Progenitor cell of endocrine pancreas (in vitro differentiated cells): ENCODE measurements around the gene GCAT. TPM values are rescaled to one million over a fixed set of nuclear protein-coding genes. Genes with fewer than 3 reads are reported as not detected.

Experiments used
- DNase-seq: peaks from one replicate; pipeline ENCODE4 v3.0.0; 2021; ENCODE audit warnings: low spot score; ENCODE audit not compliant: unreplicated experiment
- H3K27ac Mint-ChIP-seq: 2 replicates; pipeline ENCODE4 v1.8.0; 2021; ENCODE audit warnings: mild to moderate bottlenecking, moderate library complexity, mixed read lengths
- H3K27me3 Mint-ChIP-seq: 2 replicates; pipeline ENCODE4 v1.8.0; 2021; ENCODE audit warnings: mixed read lengths
- H3K36me3 Mint-ChIP-seq: 2 replicates; pipeline ENCODE4 v1.8.0; 2022; ENCODE audit warnings: mixed read lengths; ENCODE audit not compliant: insufficient read depth
- H3K4me1 Mint-ChIP-seq: 2 replicates; pipeline ENCODE4 v1.8.0; 2021; ENCODE audit warnings: low read depth, mixed read lengths
- H3K4me3 Mint-ChIP-seq: 2 replicates; pipeline ENCODE4 v1.8.0; 2021; ENCODE audit warnings: low read depth, mild to moderate bottlenecking, moderate library complexity, mixed read lengths
- H3K9me3 Mint-ChIP-seq: 2 replicates; pipeline ENCODE4 v1.8.0; 2021; ENCODE audit warnings: low read depth, mixed read lengths
- CTCF ChIP-seq: fragments of 200-600 bp; sonication (generic); IDR thresholded peaks from one replicate; pipeline ENCODE4 v1.5.0; 2021; ENCODE audit warnings: antibody characterized with exemption, mild to moderate bottlenecking; ENCODE audit not compliant: unreplicated experiment
- total RNA-seq: library from RNA; stranded (reverse); gene quantifications from 2 replicates; pipeline ENCODE4 v1.2.1, GENCODE V29; 2021

The GCAT gene
- total RNA-seq, 1 donor from 2014 or later, result 20.2 TPM

- peaks cover 4% of the 10 kb centered on the region for H3K36me3 Mint-ChIP-seq
Observed at GRCh38 chr22:37844904-37845329, 37.2 kb downstream of the GCAT start.

GRCh38 chr22:37846433-37846832 lies 38.7 kb downstream of the GCAT start:
- Mint-ChIP-seq H3K9me3 (no peaks in the 10 kb centered on the region), H3K27ac (no peak overlapping the region), H3K36me3 (peaks cover 9% of the 10 kb centered on the region), H3K4me3 (no peak overlapping the region), H3K4me1 (peaks cover 28% of the 10 kb centered on the region), H3K27me3 (no peaks in the 10 kb centered on the region)
- TF ChIP-seq CTCF, result no peak
- no peak for DNase-seq

More at GRCh38 chr22:37844904-37845329, 37.2 kb downstream of the GCAT start:
- peak overlapping the region; percentile 79 for H3K4me3 Mint-ChIP-seq
- no peak for DNase-seq
- no peaks in the 10 kb centered on the region for H3K27me3 Mint-ChIP-seq
- peaks cover 21% of the 10 kb centered on the region for H3K4me1 Mint-ChIP-seq
- H3K27ac Mint-ChIP-seq, result peak overlapping the region; percentile 89
- H3K9me3 Mint-ChIP-seq, result no peaks in the 10 kb centered on the region
- no peak for TF ChIP-seq CTCF

GRCh38 chr22:37848587-37849088 lies 40.9 kb downstream of the GCAT start:
- DNase-seq, result no peak
- no peaks in the 10 kb centered on the region for H3K9me3 Mint-ChIP-seq
- H3K36me3 Mint-ChIP-seq, result peaks cover 14% of the 10 kb centered on the region
- no peak for TF ChIP-seq CTCF
- H3K27me3 Mint-ChIP-seq, result no peaks in the 10 kb centered on the region
- peaks cover 16% of the 10 kb centered on the region for H3K4me1 Mint-ChIP-seq
- peak overlapping the region; percentile 94 for H3K27ac Mint-ChIP-seq
- peak overlapping the region; percentile 87 for H3K4me3 Mint-ChIP-seq

GRCh38 chr22:37849089-37849751 lies 41.5 kb downstream of the GCAT start, which contains the start of gene EIF3L:
EIF3L (plus strand) TSS chr22:37849419; CDS start chr22:37849450, 31 bp downstream.
- peak within 1 kb of the TSS; percentile 87 for H3K4me3 Mint-ChIP-seq
- H3K4me1 Mint-ChIP-seq, result peaks cover 16% of the 10 kb centered on the region
- no peaks in the 10 kb centered on the region for H3K9me3 Mint-ChIP-seq
- no peaks in the 10 kb centered on the region for H3K27me3 Mint-ChIP-seq
- DNase-seq, result peak; percentile 71
- peak within 1 kb of the TSS; percentile 94 for H3K27ac Mint-ChIP-seq
- no peak for TF ChIP-seq CTCF
- H3K36me3 Mint-ChIP-seq, result peaks cover 18% of the 10 kb centered on the region

GRCh38 chr22:37850801-37851200 lies 43.1 kb downstream of the GCAT start:
- Mint-ChIP-seq H3K4me1 (peaks cover 16% of the 10 kb centered on the region), H3K27ac (peak overlapping the region; percentile 90), H3K36me3 (peaks cover 29% of the 10 kb centered on the region), H3K9me3 (no peaks in the 10 kb centered on the region), H3K27me3 (no peaks in the 10 kb centered on the region), H3K4me3 (peak overlapping the region; percentile 87)
- TF ChIP-seq CTCF, result no peak
- DNase-seq, result no peak
